Nephron (organoid): ENCODE data around the gene DUXB.

Experiments used
- H3K27ac Mint-ChIP-seq, 3 experiments: 2 replicates each; pipeline ENCODE4 v1.8.0; 2020; ENCODE audit warnings: mixed read lengths in 3 of 3, mild to moderate bottlenecking in 2 of 3, moderate library complexity in 1 of 3
- H3K27me3 Mint-ChIP-seq: 2 replicates; pipeline ENCODE4 v1.8.0; 2021; ENCODE audit warnings: low read depth, mild to moderate bottlenecking, moderate library complexity, mixed read lengths
- H3K36me3 Mint-ChIP-seq: 2 replicates; pipeline ENCODE4 v1.8.0; 2020; ENCODE audit warnings: low read depth, mixed read lengths
- H3K4me1 Mint-ChIP-seq: 2 replicates; pipeline ENCODE4 v1.8.0; 2020; ENCODE audit warnings: mixed read lengths
- H3K4me3 Mint-ChIP-seq, 3 experiments: 2 replicates each; pipeline ENCODE4 v1.8.0; 2020; ENCODE audit warnings: mild to moderate bottlenecking in 3 of 3, mixed read lengths in 3 of 3, moderate library complexity in 2 of 3
- H3K9me3 Mint-ChIP-seq: 2 replicates; pipeline ENCODE4 v1.8.0; 2020; ENCODE audit warnings: mixed read lengths
- TF ChIP-seq, protein P1 (sequence below), 3 experiments: fragments of 200-600 bp; sonication (generic); IDR thresholded peaks; one replicate each; pipeline ENCODE4 v1.5.0; 2021; ENCODE audit warnings: antibody characterized with exemption in 3 of 3; ENCODE audit not compliant: unreplicated experiment in 3 of 3

The DUXB gene

DNA sequence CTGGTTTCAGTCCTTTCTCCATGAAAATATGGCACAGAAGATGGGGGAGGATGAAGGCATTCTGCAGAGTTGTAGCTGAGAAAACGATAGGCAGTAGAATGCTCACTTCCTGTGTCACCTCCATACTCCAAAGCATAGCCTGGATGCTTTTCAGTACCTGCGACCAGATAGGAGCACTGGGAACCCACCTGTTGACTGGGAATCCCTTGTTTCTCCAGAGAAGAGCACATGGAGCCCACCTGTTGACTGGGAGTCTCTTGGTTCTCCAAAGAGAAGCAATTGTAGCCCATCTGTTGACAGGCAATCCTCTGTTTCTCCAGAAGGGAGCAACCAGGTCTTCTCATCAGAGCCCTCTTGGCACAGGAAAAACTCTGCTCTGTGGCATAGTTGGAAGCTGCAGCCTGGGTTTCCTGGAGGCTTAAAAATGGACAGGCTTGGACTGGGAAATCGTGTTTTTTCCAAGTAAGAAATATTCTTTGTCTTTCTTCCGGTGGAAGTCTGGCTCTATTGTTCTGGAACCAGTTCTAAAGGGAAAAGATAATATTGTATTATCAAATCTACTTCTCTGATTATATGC is 40.4 kb downstream of the DUXB start:
- peaks cover 6% of the 10 kb centered on the region for H3K4me1 Mint-ChIP-seq
- peaks cover 43% of the 10 kb centered on the region for H3K36me3 Mint-ChIP-seq
- TF ChIP-seq, protein P1, sequence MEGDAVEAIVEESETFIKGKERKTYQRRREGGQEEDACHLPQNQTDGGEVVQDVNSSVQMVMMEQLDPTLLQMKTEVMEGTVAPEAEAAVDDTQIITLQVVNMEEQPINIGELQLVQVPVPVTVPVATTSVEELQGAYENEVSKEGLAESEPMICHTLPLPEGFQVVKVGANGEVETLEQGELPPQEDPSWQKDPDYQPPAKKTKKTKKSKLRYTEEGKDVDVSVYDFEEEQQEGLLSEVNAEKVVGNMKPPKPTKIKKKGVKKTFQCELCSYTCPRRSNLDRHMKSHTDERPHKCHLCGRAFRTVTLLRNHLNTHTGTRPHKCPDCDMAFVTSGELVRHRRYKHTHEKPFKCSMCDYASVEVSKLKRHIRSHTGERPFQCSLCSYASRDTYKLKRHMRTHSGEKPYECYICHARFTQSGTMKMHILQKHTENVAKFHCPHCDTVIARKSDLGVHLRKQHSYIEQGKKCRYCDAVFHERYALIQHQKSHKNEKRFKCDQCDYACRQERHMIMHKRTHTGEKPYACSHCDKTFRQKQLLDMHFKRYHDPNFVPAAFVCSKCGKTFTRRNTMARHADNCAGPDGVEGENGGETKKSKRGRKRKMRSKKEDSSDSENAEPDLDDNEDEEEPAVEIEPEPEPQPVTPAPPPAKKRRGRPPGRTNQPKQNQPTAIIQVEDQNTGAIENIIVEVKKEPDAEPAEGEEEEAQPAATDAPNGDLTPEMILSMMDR (IDR thresholded peaks at IDR 0.05; ENCODE audit: unreplicated experiment in 3 of 3) = no peak
- no peaks in the 10 kb centered on the region for H3K27me3 Mint-ChIP-seq
- no peak overlapping the region for H3K4me3 Mint-ChIP-seq
- no peaks in the 10 kb centered on the region for H3K9me3 Mint-ChIP-seq
- no peak overlapping the region for H3K27ac Mint-ChIP-seq

DNA sequence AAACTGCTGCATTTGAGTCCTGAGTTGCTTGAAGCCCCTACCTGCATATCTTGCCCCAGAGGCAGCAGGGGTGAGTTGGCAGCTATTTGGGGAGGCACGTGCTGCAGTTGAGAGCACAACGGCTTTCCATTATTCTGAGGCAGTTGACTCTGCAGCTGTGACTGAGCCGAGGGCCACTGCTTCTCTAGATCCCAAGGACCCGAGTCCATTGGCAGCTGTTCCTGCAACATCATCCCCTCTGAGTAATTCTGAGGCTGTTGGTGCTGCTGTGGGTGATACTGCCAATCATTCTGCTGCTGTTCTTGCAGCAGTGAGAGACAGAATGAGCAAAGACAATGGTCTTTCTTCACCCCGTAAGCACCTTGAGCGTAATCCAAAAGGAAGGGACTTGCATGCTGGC is 40.9 kb downstream of the DUXB start:
- peaks cover 46% of the 10 kb centered on the region for H3K36me3 Mint-ChIP-seq
- no peak overlapping the region for H3K4me3 Mint-ChIP-seq
- H3K9me3 Mint-ChIP-seq = no peaks in the 10 kb centered on the region
- peaks cover 6% of the 10 kb centered on the region for H3K4me1 Mint-ChIP-seq
- no peaks in the 10 kb centered on the region for H3K27me3 Mint-ChIP-seq
- no peak overlapping the region for H3K27ac Mint-ChIP-seq
- TF ChIP-seq, protein P1 (IDR thresholded peaks at IDR 0.05; ENCODE audit: unreplicated experiment in 3 of 3) = no peak

DNA sequence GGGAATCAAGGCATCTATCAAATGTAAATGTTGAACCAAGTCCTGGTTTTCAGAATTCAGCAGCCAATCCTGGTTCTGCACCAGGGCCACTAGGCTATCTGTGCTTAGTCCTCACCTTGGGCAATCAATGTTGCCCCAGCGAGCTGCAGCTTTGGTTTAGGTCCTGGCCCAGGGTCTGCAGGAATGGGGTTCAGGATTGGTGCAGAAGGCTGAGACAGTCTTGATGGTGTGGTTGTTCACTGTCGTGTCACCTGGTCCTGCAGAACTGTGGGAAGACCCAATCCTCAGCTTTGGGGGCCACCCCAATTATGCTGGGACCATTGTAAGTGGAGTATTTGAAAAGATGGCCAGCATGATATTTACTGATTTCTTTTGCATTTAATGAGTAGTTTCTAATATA is 43.1 kb downstream of the DUXB start:
- Mint-ChIP-seq H3K27me3 (no peaks in the 10 kb centered on the region), H3K4me3 (no peak overlapping the region), H3K4me1 (peaks cover 11% of the 10 kb centered on the region), H3K9me3 (no peaks in the 10 kb centered on the region), H3K27ac (no peak overlapping the region), H3K36me3 (peaks cover 58% of the 10 kb centered on the region)
- TF ChIP-seq, protein P1 (IDR thresholded peaks at IDR 0.05; ENCODE audit: unreplicated experiment in 3 of 3) = no peak

DNA sequence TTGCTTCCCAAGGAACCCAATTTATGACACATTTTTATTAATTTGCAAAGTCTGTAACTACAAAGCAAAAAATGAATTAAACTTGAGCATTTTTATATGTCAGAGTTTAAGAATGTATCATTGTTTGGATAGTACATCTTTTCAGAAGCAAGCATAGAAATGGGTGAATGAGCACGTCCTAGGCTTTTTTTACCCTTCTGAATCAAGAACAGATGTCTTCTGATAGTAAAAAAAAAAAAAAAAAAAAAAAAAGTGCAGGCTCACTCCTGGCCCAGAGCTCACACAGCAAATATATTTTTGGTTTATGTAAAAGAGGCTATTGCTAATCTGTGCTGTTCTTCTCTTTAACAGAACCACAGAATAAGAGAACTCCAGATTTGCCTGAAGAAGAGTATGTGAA is 47.3 kb downstream of the DUXB start:
- Mint-ChIP-seq H3K27me3 (no peaks in the 10 kb centered on the region), H3K4me3 (no peak overlapping the region), H3K9me3 (no peaks in the 10 kb centered on the region), H3K27ac (no peak overlapping the region), H3K36me3 (peaks cover 54% of the 10 kb centered on the region), H3K4me1 (peaks cover 37% of the 10 kb centered on the region)
- TF ChIP-seq, protein P1 (IDR thresholded peaks at IDR 0.05; ENCODE audit: unreplicated experiment in 3 of 3) = no peak

DNA sequence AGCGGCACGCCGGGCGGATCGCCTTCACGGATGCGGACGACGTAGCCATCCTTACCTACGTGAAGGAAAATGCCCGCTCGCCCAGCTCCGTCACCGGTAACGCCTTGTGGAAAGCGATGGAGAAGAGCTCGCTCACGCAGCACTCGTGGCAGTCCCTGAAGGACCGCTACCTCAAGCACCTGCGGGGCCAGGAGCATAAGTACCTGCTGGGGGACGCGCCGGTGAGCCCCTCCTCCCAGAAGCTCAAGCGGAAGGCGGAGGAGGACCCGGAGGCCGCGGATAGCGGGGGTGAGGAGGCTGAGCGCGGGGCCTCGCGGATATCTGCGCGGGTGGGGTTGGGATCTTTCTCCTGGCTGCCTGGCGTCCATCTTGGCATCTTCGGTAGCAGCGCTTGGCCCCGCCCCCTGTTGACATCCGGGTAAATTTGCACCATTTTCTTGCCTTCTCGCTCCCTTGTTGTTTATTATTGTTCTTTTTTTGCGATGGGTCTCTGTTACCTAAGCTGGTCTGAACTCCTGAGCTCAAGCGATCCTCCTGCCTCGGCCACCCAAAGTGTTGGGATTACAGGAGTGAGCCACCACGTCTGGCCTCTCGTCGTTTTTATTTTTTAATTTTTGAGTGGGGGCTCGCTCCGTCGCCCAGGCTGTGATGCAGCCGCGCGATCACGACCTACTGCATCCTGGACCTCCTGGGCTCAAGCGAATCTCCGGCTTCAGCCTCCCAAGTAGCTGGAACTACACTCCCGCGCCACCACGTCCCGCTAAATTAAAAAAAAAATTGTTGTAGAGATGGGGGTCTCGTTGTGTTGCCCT is 52.8 kb downstream of the DUXB start:
- Mint-ChIP-seq H3K4me3 (peak overlapping the region; percentile 99 to 100 (median 99)), H3K27me3 (no peaks in the 10 kb centered on the region), H3K9me3 (no peaks in the 10 kb centered on the region), H3K27ac (peak overlapping the region; percentile 98 to 100 (median 99)), H3K36me3 (peaks cover 26% of the 10 kb centered on the region), H3K4me1 (peaks cover 50% of the 10 kb centered on the region)
- TF ChIP-seq, protein P1 (IDR thresholded peaks at IDR 0.05; ENCODE audit: unreplicated experiment in 3 of 3) = no peak
